ENCODE results near the gene DUOXA1. TPM values are rescaled to one million over a fixed set of nuclear protein-coding genes. Genes with fewer than 3 reads are reported as not detected.
"Not testable (repeated sequence)": the region's sequence is repeated elsewhere in the genome, so short reads cannot be mapped to it uniquely, and the experiment has no call there.

Gene DUOXA1
- polyA plus RNA-seq, 3 donors, result 0.16 to 0.56 (median 0.20) TPM

GRCh38 chr15:45100884-45101625 is 28.6 kb downstream of the DUOXA1 start:
- DNase-seq (ENCODE audit: extremely low read depth in 1 of 11, low read depth in 9 of 11, low spot score in 4 of 11), result no peak

GRCh38 chr15:45099549-45100165 is 30.0 kb downstream of the DUOXA1 start:
- no peak for DNase-seq (ENCODE audit: extremely low read depth in 1 of 11, low read depth in 9 of 11, low spot score in 4 of 11)

GRCh38 chr15:45097466-45097865 is 32.2 kb downstream of the DUOXA1 start:
- DNase-seq (ENCODE audit: extremely low read depth in 1 of 11, low read depth in 9 of 11, low spot score in 4 of 11), result no peak

GRCh38 chr15:45095661-45096060 is 34.0 kb downstream of the DUOXA1 start:
- no peak for DNase-seq (ENCODE audit: extremely low read depth in 1 of 11, low read depth in 9 of 11, low spot score in 4 of 11)

- no peak for DNase-seq (ENCODE audit: extremely low read depth in 1 of 11, low read depth in 9 of 11, low spot score in 4 of 11)
Measured at GRCh38 chr15:45094358-45094730, 35.3 kb downstream of the DUOXA1 start.

GRCh38 chr15:45093622-45094357 is 35.9 kb downstream of the DUOXA1 start:
- no peak for DNase-seq (ENCODE audit: extremely low read depth in 1 of 11, low read depth in 9 of 11, low spot score in 4 of 11)

GRCh38 chr15:45093013-45093412 is 36.7 kb downstream of the DUOXA1 start:
- DNase-seq (ENCODE audit: extremely low read depth in 1 of 11, low read depth in 9 of 11, low spot score in 4 of 11), result no peak

- DNase-seq (ENCODE audit: extremely low read depth in 1 of 11, low read depth in 9 of 11, low spot score in 4 of 11), result no peak
Measured at GRCh38 chr15:45091576-45091975, 38.1 kb downstream of the DUOXA1 start.

- no peak for DNase-seq (ENCODE audit: extremely low read depth in 1 of 11, low read depth in 9 of 11, low spot score in 4 of 11)
Measured at GRCh38 chr15:45091161-45091560, 38.5 kb downstream of the DUOXA1 start.

GRCh38 chr15:45089712-45090373 is 39.8 kb downstream of the DUOXA1 start:
- no peak for DNase-seq (ENCODE audit: extremely low read depth in 1 of 11, low read depth in 9 of 11, low spot score in 4 of 11)

GRCh38 chr15:45088801-45089711 is 40.6 kb downstream of the DUOXA1 start:
- DNase-seq (ENCODE audit: extremely low read depth in 1 of 11, low read depth in 9 of 11, low spot score in 4 of 11), result no peak

- DNase-seq (ENCODE audit: extremely low read depth in 1 of 11, low read depth in 9 of 11, low spot score in 4 of 11), result no peak
Measured at GRCh38 chr15:45087513-45087912, 42.2 kb downstream of the DUOXA1 start.

GRCh38 chr15:45084163-45084562 is 45.5 kb downstream of the DUOXA1 start:
- DNase-seq (ENCODE audit: extremely low read depth in 1 of 11, low read depth in 9 of 11, low spot score in 4 of 11), result no peak

GRCh38 chr15:45083223-45083622 is 46.5 kb downstream of the DUOXA1 start:
- no peak for DNase-seq (ENCODE audit: extremely low read depth in 1 of 11, low read depth in 9 of 11, low spot score in 4 of 11)

- not testable (repeated sequence) for DNase-seq (ENCODE audit: extremely low read depth in 1 of 11, low read depth in 9 of 11, low spot score in 4 of 11)
Measured at GRCh38 chr15:45082412-45082811, 47.3 kb downstream of the DUOXA1 start.

- not testable (repeated sequence) for DNase-seq (ENCODE audit: extremely low read depth in 1 of 11, low read depth in 9 of 11, low spot score in 4 of 11)
Measured at GRCh38 chr15:45080593-45080992, 49.1 kb downstream of the DUOXA1 start.

GRCh38 chr15:45079628-45080246 is 49.9 kb downstream of the DUOXA1 start:
- not testable (repeated sequence) for DNase-seq (ENCODE audit: extremely low read depth in 1 of 11, low read depth in 9 of 11, low spot score in 4 of 11)

- DNase-seq (ENCODE audit: extremely low read depth in 1 of 11, low read depth in 9 of 11, low spot score in 4 of 11), result not testable (repeated sequence)
Measured at GRCh38 chr15:45079201-45079600, 50.5 kb downstream of the DUOXA1 start.

All from renal cortex interstitium (tissue), 11 donors.